Neural cell (in vitro differentiated cells): ENCODE results near the gene PACS2. TPM values are rescaled to one million over a fixed set of nuclear protein-coding genes. Genes with fewer than 3 reads are reported as not detected.

Experiments
- H2AFZ ChIP-seq: fragments of 200-600, 300-800 bp; sonication (generic), shearing (Covaris generic); 2 replicates; pipeline ENCODE4 v1.6.0; 2014; ENCODE audit warnings: low read depth, mild to moderate bottlenecking, antibody characterized with exemption, low read length, moderate library complexity
- H3F3A ChIP-seq: fragments of 200-600 bp; shearing (Covaris generic); 2 replicates; pipeline ENCODE4 v1.6.1; 2016; ENCODE audit warnings: mild to moderate bottlenecking, moderate library complexity, mixed read lengths, antibody characterized with exemption, low read length; ENCODE audit not compliant: insufficient read depth, poor library complexity, severe bottlenecking
- H3K27ac ChIP-seq: fragments of 200-600, 300-800 bp; sonication (generic), shearing (Covaris generic); 2 replicates; pipeline ENCODE4 v1.5.1; 2014; ENCODE audit warnings: mild to moderate bottlenecking, low read length, moderate library complexity
- H3K27me3 ChIP-seq: fragments of 300-800, 200-600 bp; sonication (generic), shearing (Covaris generic); 2 replicates; pipeline ENCODE4 v1.6.0; 2014; ENCODE audit warnings: mild to moderate bottlenecking, low read depth, low read length, moderate library complexity; ENCODE audit not compliant: insufficient read depth
- H3K36me3 ChIP-seq: fragments of 300-800, 200-600 bp; sonication (generic), shearing (Covaris generic); 2 replicates; pipeline ENCODE4 v1.5.1; 2014; ENCODE audit warnings: mild to moderate bottlenecking, antibody characterized with exemption, low read length, moderate library complexity; ENCODE audit not compliant: insufficient read depth
- H3K4me2 ChIP-seq: fragments of 300-800, 200-600 bp; sonication (generic), shearing (Covaris generic); 2 replicates; pipeline ENCODE4 v1.6.0; 2014; ENCODE audit warnings: mild to moderate bottlenecking, low read length
- H3K4me3 ChIP-seq: fragments of 300-800, 200-600 bp; sonication (generic), shearing (Covaris generic); 2 replicates; pipeline ENCODE4 v1.5.1; 2014; ENCODE audit warnings: mild to moderate bottlenecking, low read length, moderate library complexity
- H3K79me2 ChIP-seq: fragments of 200-600 bp; shearing (Covaris generic); replicated peaks from 2 replicates; pipeline ENCODE4 v1.6.0; 2014; ENCODE audit warnings: mild to moderate bottlenecking, low read length, moderate library complexity; ENCODE audit not compliant: insufficient read depth
- H3K9ac ChIP-seq: fragments of 300-800, 200-600 bp; sonication (generic), shearing (Covaris generic); 2 replicates; pipeline ENCODE4 v1.6.1; 2016; ENCODE audit warnings: mild to moderate bottlenecking, low read length, mixed read lengths
- H3K9me2 ChIP-seq: fragments of 200-600 bp; shearing (Covaris generic); 2 replicates; pipeline ENCODE4 v1.6.1; 2016; ENCODE audit warnings: mild to moderate bottlenecking, low read length, mixed read lengths; ENCODE audit not compliant: insufficient read depth
- H3K9me3 ChIP-seq: fragments of 200-600, 300-800 bp; sonication (generic), shearing (Covaris generic); 2 replicates; pipeline ENCODE4 v1.6.1; 2016; ENCODE audit warnings: mild to moderate bottlenecking, mixed run types, low read length, moderate library complexity, mixed read lengths
- H4K20me1 ChIP-seq: fragments of 200-600 bp; shearing (Covaris generic); 2 replicates; pipeline ENCODE4 v1.6.1; 2016; ENCODE audit warnings: mild to moderate bottlenecking, mixed run types; ENCODE audit not compliant: insufficient read depth
- EP300 ChIP-seq: fragments of 450-650 bp; conservative IDR thresholded peaks from 2 replicates; pipeline ENCODE4 v1.6.1; 2014; ENCODE audit warnings: antibody characterized with exemption, mild to moderate bottlenecking, moderate library complexity; ENCODE audit not compliant: poor library complexity, severe bottlenecking
- EZH2 ChIP-seq: fragments of 200-600, 300-800 bp; shearing (Covaris generic), sonication (generic); IDR thresholded peaks from 2 replicates; pipeline ENCODE4 v1.6.1; 2014; ENCODE audit warnings: antibody characterized with exemption, low read length, borderline replicate concordance, mild to moderate bottlenecking; ENCODE audit not compliant: insufficient read depth, poor library complexity, severe bottlenecking
- MXI1 ChIP-seq: fragments of 450-650 bp; conservative IDR thresholded peaks from 2 replicates; pipeline ENCODE4 v1.6.1; 2014; ENCODE audit warnings: antibody characterized with exemption, mild to moderate bottlenecking; ENCODE audit not compliant: poor library complexity, severe bottlenecking
- POLR2AphosphoS5 ChIP-seq: IDR thresholded peaks from 2 replicates; pipeline ENCODE4 v1.6.1; 2012
- RAD21 ChIP-seq: fragments of 450-650 bp; conservative IDR thresholded peaks from 2 replicates; pipeline ENCODE4 v1.6.1; 2014; ENCODE audit warnings: antibody characterized with exemption, mild to moderate bottlenecking, moderate library complexity
- SMC3 ChIP-seq: fragments of 450-650 bp; conservative IDR thresholded peaks from 2 replicates; pipeline ENCODE4 v1.6.1; 2014; ENCODE audit warnings: antibody characterized with exemption, mild to moderate bottlenecking, moderate library complexity; ENCODE audit not compliant: poor library complexity
- TAF1 ChIP-seq: IDR thresholded peaks from 2 replicates; pipeline ENCODE4 v1.6.1; 2012; ENCODE audit warnings: low read depth
- polyA plus RNA-seq: library from polyadenylated mRNA; depleted of rRNA; stranded (reverse); fragments of >200 nt; gene quantifications from 2 replicates; pipeline ENCODE4 v1.2.3, GENCODE V29; 2014
- TF ChIP-seq, protein P1 (sequence below): fragments of 450-650 bp; IDR thresholded peaks from 2 replicates; pipeline ENCODE4 v1.5.1; 2014; ENCODE audit warnings: antibody characterized with exemption, mild to moderate bottlenecking, moderate library complexity; ENCODE audit not compliant: poor library complexity, severe bottlenecking
- TF ChIP-seq, protein P2 (sequence below): IDR thresholded peaks from 2 replicates; pipeline ENCODE4 v1.6.1; 2012; ENCODE audit warnings: borderline replicate concordance

Gene PACS2
- polyA plus RNA-seq, 1 donor from 2014 or later, result 77.7 TPM

GRCh38 chr14:105349992-105350391 is 35.4 kb downstream of the PACS2 start:
- H3K27ac ChIP-seq, result no peak overlapping the region
- H3K4me3 ChIP-seq, result no peak overlapping the region
- no peaks in the 10 kb centered on the region for H3K36me3 ChIP-seq
- H4K20me1 ChIP-seq, result peaks cover 3% of the 10 kb centered on the region
- TF ChIP-seq SMC3 (no peak), EP300 (no peak), MXI1 (no peak), RAD21 (no peak), EZH2 (no peak), POLR2AphosphoS5 (no peak), TAF1 (no peak)
- TF ChIP-seq, protein P1, sequence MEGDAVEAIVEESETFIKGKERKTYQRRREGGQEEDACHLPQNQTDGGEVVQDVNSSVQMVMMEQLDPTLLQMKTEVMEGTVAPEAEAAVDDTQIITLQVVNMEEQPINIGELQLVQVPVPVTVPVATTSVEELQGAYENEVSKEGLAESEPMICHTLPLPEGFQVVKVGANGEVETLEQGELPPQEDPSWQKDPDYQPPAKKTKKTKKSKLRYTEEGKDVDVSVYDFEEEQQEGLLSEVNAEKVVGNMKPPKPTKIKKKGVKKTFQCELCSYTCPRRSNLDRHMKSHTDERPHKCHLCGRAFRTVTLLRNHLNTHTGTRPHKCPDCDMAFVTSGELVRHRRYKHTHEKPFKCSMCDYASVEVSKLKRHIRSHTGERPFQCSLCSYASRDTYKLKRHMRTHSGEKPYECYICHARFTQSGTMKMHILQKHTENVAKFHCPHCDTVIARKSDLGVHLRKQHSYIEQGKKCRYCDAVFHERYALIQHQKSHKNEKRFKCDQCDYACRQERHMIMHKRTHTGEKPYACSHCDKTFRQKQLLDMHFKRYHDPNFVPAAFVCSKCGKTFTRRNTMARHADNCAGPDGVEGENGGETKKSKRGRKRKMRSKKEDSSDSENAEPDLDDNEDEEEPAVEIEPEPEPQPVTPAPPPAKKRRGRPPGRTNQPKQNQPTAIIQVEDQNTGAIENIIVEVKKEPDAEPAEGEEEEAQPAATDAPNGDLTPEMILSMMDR, result no peak
- TF ChIP-seq, protein P2, sequence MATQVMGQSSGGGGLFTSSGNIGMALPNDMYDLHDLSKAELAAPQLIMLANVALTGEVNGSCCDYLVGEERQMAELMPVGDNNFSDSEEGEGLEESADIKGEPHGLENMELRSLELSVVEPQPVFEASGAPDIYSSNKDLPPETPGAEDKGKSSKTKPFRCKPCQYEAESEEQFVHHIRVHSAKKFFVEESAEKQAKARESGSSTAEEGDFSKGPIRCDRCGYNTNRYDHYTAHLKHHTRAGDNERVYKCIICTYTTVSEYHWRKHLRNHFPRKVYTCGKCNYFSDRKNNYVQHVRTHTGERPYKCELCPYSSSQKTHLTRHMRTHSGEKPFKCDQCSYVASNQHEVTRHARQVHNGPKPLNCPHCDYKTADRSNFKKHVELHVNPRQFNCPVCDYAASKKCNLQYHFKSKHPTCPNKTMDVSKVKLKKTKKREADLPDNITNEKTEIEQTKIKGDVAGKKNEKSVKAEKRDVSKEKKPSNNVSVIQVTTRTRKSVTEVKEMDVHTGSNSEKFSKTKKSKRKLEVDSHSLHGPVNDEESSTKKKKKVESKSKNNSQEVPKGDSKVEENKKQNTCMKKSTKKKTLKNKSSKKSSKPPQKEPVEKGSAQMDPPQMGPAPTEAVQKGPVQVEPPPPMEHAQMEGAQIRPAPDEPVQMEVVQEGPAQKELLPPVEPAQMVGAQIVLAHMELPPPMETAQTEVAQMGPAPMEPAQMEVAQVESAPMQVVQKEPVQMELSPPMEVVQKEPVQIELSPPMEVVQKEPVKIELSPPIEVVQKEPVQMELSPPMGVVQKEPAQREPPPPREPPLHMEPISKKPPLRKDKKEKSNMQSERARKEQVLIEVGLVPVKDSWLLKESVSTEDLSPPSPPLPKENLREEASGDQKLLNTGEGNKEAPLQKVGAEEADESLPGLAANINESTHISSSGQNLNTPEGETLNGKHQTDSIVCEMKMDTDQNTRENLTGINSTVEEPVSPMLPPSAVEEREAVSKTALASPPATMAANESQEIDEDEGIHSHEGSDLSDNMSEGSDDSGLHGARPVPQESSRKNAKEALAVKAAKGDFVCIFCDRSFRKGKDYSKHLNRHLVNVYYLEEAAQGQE, result no peak
- H3K4me2 ChIP-seq, result no peak overlapping the region
- no peaks in the 10 kb centered on the region for H3F3A ChIP-seq
- H3K9me3 ChIP-seq, result no peaks in the 10 kb centered on the region
- peaks cover 8% of the 10 kb centered on the region for H3K79me2 ChIP-seq
- H3K9ac ChIP-seq, result no peak overlapping the region
- H3K27me3 ChIP-seq, result no peaks in the 10 kb centered on the region
- no peak overlapping the region for H2AFZ ChIP-seq
- H3K9me2 ChIP-seq, result no peaks in the 10 kb centered on the region

GRCh38 chr14:105350450-105351244 is 36.1 kb downstream of the PACS2 start:
- Histone ChIP-seq H3F3A (no peaks in the 10 kb centered on the region), H3K27ac (no peak overlapping the region), H3K9me2 (no peaks in the 10 kb centered on the region), H2AFZ (no peak overlapping the region), H3K27me3 (no peaks in the 10 kb centered on the region), H3K36me3 (no peaks in the 10 kb centered on the region), H3K4me3 (no peak overlapping the region), H4K20me1 (peaks cover 3% of the 10 kb centered on the region), H3K79me2 (peaks cover 4% of the 10 kb centered on the region), H3K9me3 (no peaks in the 10 kb centered on the region), H3K9ac (no peak overlapping the region), H3K4me2 (no peak overlapping the region)
- no peak for TF ChIP-seq SMC3
- no peak for TF ChIP-seq MXI1
- no peak for TF ChIP-seq RAD21
- TF ChIP-seq TAF1, result no peak
- TF ChIP-seq EZH2, result no peak
- TF ChIP-seq, protein P2, result no peak
- TF ChIP-seq POLR2AphosphoS5, result no peak
